H9 (cell line): ENCODE results near the gene CSTF1. TPM values are rescaled to one million over a fixed set of nuclear protein-coding genes. Genes with fewer than 3 reads are reported as not detected.

Experiments used
- DNase-seq: peaks from one replicate; pipeline ENCODE4 v3.0.0-alpha.2; 2017
- H2AFZ ChIP-seq: one replicate; pipeline ENCODE4 v1.6.1; 2013; ENCODE audit warnings: mild to moderate bottlenecking, low read length, control low read depth, moderate library complexity
- H2AK5ac ChIP-seq: 2 replicates; pipeline ENCODE4 v1.6.1; 2013; ENCODE audit warnings: low read length, control low read depth, mixed read lengths; ENCODE audit not compliant: insufficient read length
- H2BK120ac ChIP-seq: one replicate; pipeline ENCODE4 v1.6.1; 2013; ENCODE audit warnings: low read depth, mild to moderate bottlenecking, low read length, control low read depth, inconsistent platforms; ENCODE audit not compliant: poor library complexity, severe bottlenecking
- H2BK12ac ChIP-seq: 2 replicates; pipeline ENCODE4 v1.6.1; 2013; ENCODE audit warnings: low read length, control low read depth, mixed read lengths, low read depth; ENCODE audit not compliant: insufficient read length
- H2BK15ac ChIP-seq: 2 replicates; pipeline ENCODE4 v1.6.1; 2013; ENCODE audit warnings: low read depth, low read length, control low read depth
- H2BK20ac ChIP-seq: one replicate; pipeline ENCODE4 v1.6.1; 2013; ENCODE audit warnings: low read depth, mild to moderate bottlenecking, low read length, control low read depth, inconsistent platforms; ENCODE audit not compliant: poor library complexity, severe bottlenecking
- H2BK5ac ChIP-seq: 2 replicates; pipeline ENCODE4 v1.6.1; 2013; ENCODE audit warnings: low read length, control low read depth, mixed read lengths; ENCODE audit not compliant: insufficient read length
- H3K14ac ChIP-seq: 2 replicates; pipeline ENCODE4 v1.6.1; 2013; ENCODE audit warnings: low read length, control low read depth; ENCODE audit not compliant: insufficient read depth
- H3K18ac ChIP-seq: 2 replicates; pipeline ENCODE4 v1.6.1; 2013; ENCODE audit warnings: low read depth, mild to moderate bottlenecking, mixed read lengths, low read length, control low read depth; ENCODE audit not compliant: insufficient read length
- H3K23ac ChIP-seq: 2 replicates; pipeline ENCODE4 v1.6.1; 2013; ENCODE audit warnings: low read length, control low read depth, mixed read lengths, low read depth; ENCODE audit not compliant: insufficient read length
- H3K23me2 ChIP-seq: 2 replicates; pipeline ENCODE4 v1.6.1; 2013; ENCODE audit warnings: low read depth, mild to moderate bottlenecking, mixed read lengths, low read length, control low read depth; ENCODE audit not compliant: insufficient read length, poor library complexity, severe bottlenecking
- H3K27ac ChIP-seq: 2 replicates; pipeline ENCODE4 v1.5.1; 2013; ENCODE audit warnings: low read length, control low read depth, mixed read lengths, low read depth; ENCODE audit not compliant: insufficient read length
- H3K27me3 ChIP-seq: 2 replicates; pipeline ENCODE4 v1.6.1; 2013; ENCODE audit warnings: low read length, control low read depth, inconsistent platforms; ENCODE audit not compliant: insufficient read depth
- H3K4ac ChIP-seq: 2 replicates; pipeline ENCODE4 v1.6.1; 2013; ENCODE audit warnings: low read depth, mild to moderate bottlenecking, control low read depth, inconsistent platforms, low read length, moderate library complexity
- H3K4me1 ChIP-seq: 2 replicates; pipeline ENCODE4 v1.6.1; 2013; ENCODE audit warnings: low read length, control low read depth, inconsistent platforms; ENCODE audit not compliant: insufficient read depth
- H3K4me2 ChIP-seq: 2 replicates; pipeline ENCODE4 v1.6.1; 2013; ENCODE audit warnings: low read length, control low read depth, mixed read lengths; ENCODE audit not compliant: insufficient read length, insufficient read depth
- H3K56ac ChIP-seq: 2 replicates; pipeline ENCODE4 v1.6.1; 2013; ENCODE audit warnings: low read depth, mild to moderate bottlenecking, mixed read lengths, low read length, control low read depth; ENCODE audit not compliant: insufficient read length
- H3K79me1 ChIP-seq: 2 replicates; pipeline ENCODE4 v1.6.1; 2013; ENCODE audit warnings: low read depth, mild to moderate bottlenecking, moderate library complexity, low read length, control low read depth, inconsistent platforms; ENCODE audit not compliant: insufficient read depth, poor library complexity, severe bottlenecking
- H3K79me2 ChIP-seq: 2 replicates; pipeline ENCODE4 v1.6.1; 2013; ENCODE audit warnings: low read length, control low read depth, inconsistent platforms; ENCODE audit not compliant: insufficient read depth
- H3K9ac ChIP-seq: 2 replicates; pipeline ENCODE4 v1.6.1; 2013; ENCODE audit warnings: low read length, control low read depth, mixed read lengths; ENCODE audit not compliant: insufficient read length; ENCODE audit errors: extremely low read depth
- H3K9me3 ChIP-seq: one replicate; pipeline ENCODE4 v1.6.1; 2013; ENCODE audit warnings: low read depth, low read length, inconsistent platforms; ENCODE audit not compliant: control insufficient read depth
- H3T11ph ChIP-seq: one replicate; pipeline ENCODE4 v1.6.1; 2013; ENCODE audit warnings: mild to moderate bottlenecking, low read length, control low read depth, inconsistent platforms
- H4K20me1 ChIP-seq: one replicate; pipeline ENCODE4 v1.6.1; 2013; ENCODE audit not compliant: control insufficient read depth, insufficient read length, insufficient read depth
- H4K5ac ChIP-seq: 2 replicates; pipeline ENCODE4 v1.6.1; 2013; ENCODE audit warnings: low read depth, mild to moderate bottlenecking, mixed read lengths, low read length, control low read depth; ENCODE audit not compliant: insufficient read length
- H4K8ac ChIP-seq: replicated peaks from 2 replicates; pipeline ENCODE4 v1.6.1; 2013; ENCODE audit warnings: low read length, control low read depth, mixed read lengths, low read depth; ENCODE audit not compliant: insufficient read length
- H4K91ac ChIP-seq: 2 replicates; pipeline ENCODE4 v1.6.1; 2013; ENCODE audit warnings: low read depth, mild to moderate bottlenecking, moderate library complexity, mixed read lengths, low read length, control low read depth; ENCODE audit not compliant: insufficient read length
- H3K27ac Mint-ChIP-seq, 3 experiments: 2 replicates in 2 of 3; 3 replicates in 1 of 3; pipeline ENCODE4 v1.8.0; 2020 to 2021; ENCODE audit warnings: mixed read lengths in 3 of 3, mild to moderate bottlenecking in 1 of 3, moderate library complexity in 1 of 3
- H3K27me3 Mint-ChIP-seq: 2 replicates; pipeline ENCODE4 v1.8.0; 2021; ENCODE audit warnings: low read depth, mild to moderate bottlenecking, moderate library complexity, mixed read lengths
- H3K36me3 Mint-ChIP-seq, 3 experiments: 2 replicates in 2 of 3; 3 replicates in 1 of 3; pipeline ENCODE4 v1.8.0; 2020 to 2021; ENCODE audit warnings: low read depth in 3 of 3, mixed read lengths in 3 of 3; ENCODE audit not compliant: insufficient read depth in 1 of 3
- H3K4me1 Mint-ChIP-seq, 2 experiments: 2 replicates each; pipeline ENCODE4 v1.8.0; 2020; ENCODE audit warnings: mixed read lengths in 2 of 2
- H3K4me3 Mint-ChIP-seq, 2 experiments: 2 replicates in 1 of 2; 3 replicates in 1 of 2; pipeline ENCODE4 v1.8.0; 2020 to 2021; ENCODE audit warnings: mild to moderate bottlenecking in 2 of 2, mixed read lengths in 2 of 2, moderate library complexity in 1 of 2
- H3K9me3 Mint-ChIP-seq, 2 experiments: 2 replicates in 1 of 2; 3 replicates in 1 of 2; pipeline ENCODE4 v1.8.0; 2020; ENCODE audit warnings: mild to moderate bottlenecking in 2 of 2, mixed read lengths in 2 of 2, moderate library complexity in 1 of 2
- WGBS: extraction: QIAGEN DNeasy Blood & Tissue Kit; methylation state at CpG from one replicate; pipeline ENCODE4 v1.1.7; 2013; ENCODE audit warnings: missing lambda C conversion rate, low lambda C conversion rate, mixed read lengths; ENCODE audit not compliant: insufficient read length; ENCODE audit errors: extremely low coverage; 5-methylcytosine and 5-hydroxymethylcytosine counted together
- total RNA-seq: library from RNA; stranded (reverse); gene quantifications from 2 replicates; pipeline ENCODE4 v1.2.1, GENCODE V29; 2021
- TF ChIP-seq, protein P1 (sequence below): fragments of 200-600 bp; sonication (generic); conservative IDR thresholded peaks from 3 replicates; pipeline ENCODE4 v1.8.0; 2021; ENCODE audit warnings: antibody characterized with exemption, mild to moderate bottlenecking

CSTF1 gene
- total RNA-seq, 1 experiment from 2014 or later, result 72.9 TPM

GRCh38 chr20:56409521-56409920 is 17.1 kb downstream of the CSTF1 start:
- DNase-seq, result no peak
- Histone ChIP-seq H2BK12ac (no peak overlapping the region), H3K27me3 (no peaks in the 10 kb centered on the region), H2BK20ac (no peak overlapping the region), H3K4me2 (no peak overlapping the region), H3K4me1 (no peaks in the 10 kb centered on the region), H2BK120ac (no peak overlapping the region), H4K8ac (no peak overlapping the region), H4K5ac (no peak overlapping the region), H3K79me2 (no peaks in the 10 kb centered on the region), H4K20me1 (no peaks in the 10 kb centered on the region), H3K79me1 (no peaks in the 10 kb centered on the region), H3K9ac (no peak overlapping the region), H4K91ac (no peak overlapping the region), H3K18ac (no peak overlapping the region), H3K23ac (no peak overlapping the region), H3K27ac (no peak overlapping the region), H3T11ph (no peak overlapping the region), H2BK5ac (no peak overlapping the region), H2AK5ac (no peak overlapping the region), H2BK15ac (no peak overlapping the region), H3K56ac (no peak overlapping the region), H3K4ac (no peak overlapping the region), H3K23me2 (no peaks in the 10 kb centered on the region), H2AFZ (no peak overlapping the region), H3K14ac (no peak overlapping the region), H3K9me3 (no peaks in the 10 kb centered on the region)
- Mint-ChIP-seq H3K4me3 (no peak overlapping the region), H3K9me3 (no peaks in the 10 kb centered on the region), H3K27ac (no peak overlapping the region), H3K36me3 (peaks cover 9 to 40% (median 31%) of the 10 kb centered on the region in 3 experiments; a peak in 6 of 7 replicates), H3K4me1 (no peaks in the 10 kb centered on the region), H3K27me3 (no peaks in the 10 kb centered on the region)
- no CpG with 5 or more reads among the region's 5 CpGs for WGBS
- TF ChIP-seq, protein P1, sequence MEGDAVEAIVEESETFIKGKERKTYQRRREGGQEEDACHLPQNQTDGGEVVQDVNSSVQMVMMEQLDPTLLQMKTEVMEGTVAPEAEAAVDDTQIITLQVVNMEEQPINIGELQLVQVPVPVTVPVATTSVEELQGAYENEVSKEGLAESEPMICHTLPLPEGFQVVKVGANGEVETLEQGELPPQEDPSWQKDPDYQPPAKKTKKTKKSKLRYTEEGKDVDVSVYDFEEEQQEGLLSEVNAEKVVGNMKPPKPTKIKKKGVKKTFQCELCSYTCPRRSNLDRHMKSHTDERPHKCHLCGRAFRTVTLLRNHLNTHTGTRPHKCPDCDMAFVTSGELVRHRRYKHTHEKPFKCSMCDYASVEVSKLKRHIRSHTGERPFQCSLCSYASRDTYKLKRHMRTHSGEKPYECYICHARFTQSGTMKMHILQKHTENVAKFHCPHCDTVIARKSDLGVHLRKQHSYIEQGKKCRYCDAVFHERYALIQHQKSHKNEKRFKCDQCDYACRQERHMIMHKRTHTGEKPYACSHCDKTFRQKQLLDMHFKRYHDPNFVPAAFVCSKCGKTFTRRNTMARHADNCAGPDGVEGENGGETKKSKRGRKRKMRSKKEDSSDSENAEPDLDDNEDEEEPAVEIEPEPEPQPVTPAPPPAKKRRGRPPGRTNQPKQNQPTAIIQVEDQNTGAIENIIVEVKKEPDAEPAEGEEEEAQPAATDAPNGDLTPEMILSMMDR, result no peak
